HCT116 (cell line): ENCODE data around the gene GNB5. TPM values are rescaled to one million over a fixed set of nuclear protein-coding genes. Genes with fewer than 3 reads are reported as not detected.
A peak's percentile ranks its signal among the peaks of the same experiment; 100 is the strongest.

Experiments
- ATAC-seq: fragments of 200-7000 bp; cut with Tn5 transposase; 2 replicates; pipeline ENCODE4 v1.9.1; 2020; ENCODE audit warnings: mild to moderate bottlenecking, moderate library complexity
- BruUV-seq: library from RNA; stranded (reverse); fragments of 400-500 nt; replicated peaks from 2 replicates; lab custom pipeline; 2021; lab: Mats Ljungman, UMichigan
- CTCF ChIA-PET: fragments of 300-600 bp; sonication (Branson Sonifier 250); formaldehyde crosslinking; loops from one replicate; lab custom pipeline; 2021; ENCODE audit warnings: antibody characterized with exemption; lab: Charles Lee
- POLR2A ChIA-PET: fragments of 300-600, 350-600 bp; sonication (Branson Sonifier 250); formaldehyde crosslinking; loops from one replicate; lab custom pipeline; 2021; ENCODE audit warnings: antibody characterized with exemption; lab: Charles Lee
- RAD21 ChIA-PET, 2 experiments: fragments of 300-600 bp; sonication (Branson Sonifier 250); formaldehyde crosslinking; loops; one replicate each; lab custom pipeline; 2023; ENCODE audit warnings: low total read pairs in 2 of 2; ENCODE audit not compliant: uncharacterized antibody in 2 of 2, unreplicated experiment in 2 of 2, low non-redundant PET in 1 of 2; lab: Charles Lee
- DNase-seq: peaks from one replicate; pipeline ENCODE4 v3.0.0-alpha.2; 2010; ENCODE audit warnings: low read depth, low spot score
- H2AFZ ChIP-seq: fragments of 200-600 bp; shearing (Covaris generic), sonication (generic); 2 replicates; pipeline ENCODE4 v1.6.1; 2017; ENCODE audit warnings: low read depth, mixed run types, mixed read lengths, antibody characterized with exemption, low read length; ENCODE audit not compliant: poor library complexity, severe bottlenecking
- H3K27ac ChIP-seq: 2 replicates; pipeline ENCODE4 v1.5.1; 2012; ENCODE audit warnings: low read depth, low read length
- H3K27me3 ChIP-seq: fragments of 200-600 bp; sonication (generic); 2 replicates; pipeline ENCODE4 v1.6.1; 2016; ENCODE audit warnings: mixed run types, low read length, mixed read lengths; ENCODE audit not compliant: insufficient read depth
- H3K36me3 ChIP-seq, 2 experiments: fragments of 200-500 bp in 1 of 2; fragments of 200-600 bp in 1 of 2; sonication (Bioruptor generic) in 1 of 2; sonication (generic) in 1 of 2; 2 replicates each; pipeline versions ENCODE4 v1.5.1 to v1.6.1; 2014 to 2016; ENCODE audit warnings: low read length in 2 of 2, inconsistent platforms in 1 of 2, mixed read lengths in 1 of 2, mixed run types in 1 of 2; ENCODE audit not compliant: insufficient read depth in 2 of 2, control insufficient read depth in 1 of 2
- H3K4me1 ChIP-seq, 2 experiments: fragments of 200-600 bp in 1 of 2; sonication (generic) in 1 of 2; 2 replicates each; pipeline versions ENCODE4 v1.5.1 to v1.6.1; 2012 to 2017; ENCODE audit warnings: low read length in 2 of 2, inconsistent platforms in 1 of 2, mild to moderate bottlenecking in 1 of 2, mixed read lengths in 1 of 2, mixed run types in 1 of 2, moderate library complexity in 1 of 2; ENCODE audit not compliant: insufficient read depth in 2 of 2, control insufficient read depth in 1 of 2
- H3K4me2 ChIP-seq: fragments of 200-600 bp; sonication (generic); 2 replicates; pipeline ENCODE4 v1.6.1; 2017; ENCODE audit warnings: mixed run types, low read length, mixed read lengths
- H3K4me3 ChIP-seq, 2 experiments: fragments of 200-600 bp in 1 of 2; sonication (generic) in 1 of 2; replicated peaks in 1 of 2; 2 replicates each; pipeline ENCODE4 v1.5.1; 2011 to 2016; ENCODE audit warnings: low read length in 2 of 2, control low read depth in 1 of 2, low read depth in 1 of 2, mild to moderate bottlenecking in 1 of 2, mixed read lengths in 1 of 2, mixed run types in 1 of 2
- H3K79me2 ChIP-seq: fragments of 200-600 bp; sonication (generic); 2 replicates; pipeline ENCODE4 v1.6.1; 2017; ENCODE audit warnings: mild to moderate bottlenecking, mixed run types, low read length, moderate library complexity, mixed read lengths; ENCODE audit not compliant: insufficient read depth
- H3K9ac ChIP-seq: fragments of 200-600 bp; sonication (generic); 2 replicates; pipeline ENCODE4 v1.6.1; 2016; ENCODE audit warnings: low read length, mixed read lengths
- H3K9me2 ChIP-seq: fragments of 200-600 bp; sonication (generic), shearing (Covaris generic); 2 replicates; pipeline ENCODE4 v1.6.1; 2017; ENCODE audit warnings: mixed run types, mild to moderate bottlenecking, moderate library complexity; ENCODE audit not compliant: insufficient read depth
- H3K9me3 ChIP-seq, 2 experiments: fragments of 200-500 bp in 1 of 2; fragments of 200-600 bp in 1 of 2; sonication (Bioruptor generic) in 1 of 2; sonication (generic) in 1 of 2; 2 replicates each; pipeline ENCODE4 v1.6.1; 2014 to 2017; ENCODE audit warnings: low read length in 2 of 2, mixed read lengths in 2 of 2, inconsistent platforms in 1 of 2, low read depth in 1 of 2, mild to moderate bottlenecking in 1 of 2, mixed run types in 1 of 2, moderate library complexity in 1 of 2; ENCODE audit not compliant: control insufficient read depth in 1 of 2, insufficient read depth in 1 of 2
- H4K20me1 ChIP-seq: fragments of 200-600 bp; sonication (generic), shearing (Covaris generic); 2 replicates; pipeline ENCODE4 v1.6.1; 2017; ENCODE audit warnings: mixed run types, mild to moderate bottlenecking, moderate library complexity; ENCODE audit not compliant: insufficient read depth
- FOSL1 ChIP-seq: IDR thresholded peaks from 2 replicates; pipeline ENCODE4 v1.6.1; 2012; ENCODE audit warnings: low read depth
- JUND ChIP-seq: IDR thresholded peaks from 2 replicates; pipeline ENCODE4 v1.6.1; 2012
- YY1 ChIP-seq: IDR thresholded peaks from 2 replicates; pipeline ENCODE4 v1.6.1; 2011; ENCODE audit warnings: low read length, low read depth, moderate library complexity, mild to moderate bottlenecking; ENCODE audit not compliant: insufficient replicate concordance; ENCODE audit errors: extremely low read depth
- ZBTB33 ChIP-seq: IDR thresholded peaks from 2 replicates; pipeline ENCODE4 v1.6.1; 2011; ENCODE audit warnings: mild to moderate bottlenecking, low read length, moderate library complexity; ENCODE audit not compliant: insufficient replicate concordance; ENCODE audit errors: extremely low read depth
- intact Hi-C: fragments of 100-400 bp; cut with micrococcal nuclease; formaldehyde crosslinking; loops from 2 replicates; pipeline ENCODE4 v1.10.0; 2022
- total RNA-seq: library from RNA; stranded (reverse); gene quantifications from one replicate; pipeline ENCODE4 v1.2.1, GENCODE V29; 2021; ENCODE audit not compliant: unreplicated experiment
- TF ChIP-seq, protein P1 (sequence below): IDR thresholded peaks from 2 replicates; pipeline ENCODE4 v1.6.1; 2012

GNB5 gene
- total RNA-seq, 1 experiment from 2014 or later, result 27.6 TPM

- Histone ChIP-seq H3K9ac (no peak overlapping the region), H3K27ac (no peak overlapping the region)
- no peak for ATAC-seq
- TF ChIP-seq, protein P1, sequence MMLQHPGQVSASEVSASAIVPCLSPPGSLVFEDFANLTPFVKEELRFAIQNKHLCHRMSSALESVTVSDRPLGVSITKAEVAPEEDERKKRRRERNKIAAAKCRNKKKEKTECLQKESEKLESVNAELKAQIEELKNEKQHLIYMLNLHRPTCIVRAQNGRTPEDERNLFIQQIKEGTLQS, result no peak
- TF ChIP-seq JUND (peak; percentile 61), FOSL1 (peak; percentile 68), ZBTB33 (no peak), YY1 (no peak)
- TF ChIP-seq, all 23 proteins: peak for 2
- POLR2A ChIA-PET, result no interaction called here
- Histone ChIP-seq H3K9me3 (no peaks in the 10 kb centered on the region), H3K79me2 (no peaks in the 10 kb centered on the region), H3K4me3 (no peak overlapping the region), H3K4me2 (no peak overlapping the region), H2AFZ (no peak overlapping the region), H3K4me1 (peaks cover 8 to 15% of the 10 kb centered on the region in 2 experiments), H3K9me2 (no peaks in the 10 kb centered on the region), H3K36me3 (no peaks in the 10 kb centered on the region), H4K20me1 (no peaks in the 10 kb centered on the region), H3K27me3 (no peaks in the 10 kb centered on the region)
- RAD21 ChIA-PET, result no interaction called here
- CTCF ChIA-PET, result no interaction called here
- no TSS peak for BruUV-seq
- intact Hi-C loops, result no loop called here
- DNase-seq, result peak; percentile 35
These were observed 90.3 kb downstream of the GNB5 start for GRCh38 chr15:52100807-52101442.
